Prostate gland (tissue), 2 donors: ENCODE data around the gene SLC39A6.

ENCODE experiments used
- CTCF ChIP-seq, 4 experiments: fragments of 200-600 bp in 2 of 4; fragments of 450-650 bp in 2 of 4; sonication (generic) in 2 of 4; IDR thresholded peaks; 1 replicate in 3 of 4; 2 replicates in 1 of 4; pipeline ENCODE4 v1.5.1; 2016 to 2019; ENCODE audit warnings: antibody characterized with exemption in 4 of 4, mild to moderate bottlenecking in 2 of 4, moderate library complexity in 2 of 4
- POLR2AphosphoS5 ChIP-seq: sonication (generic); formaldehyde crosslinking; IDR thresholded peaks from one replicate; pipeline ENCODE4 v1.6.1; 2017; ENCODE audit warnings: antibody characterized with exemption

GRCh38 chr18:36064027-36064808 lies 64.9 kb downstream of the SLC39A6 start:
- TF ChIP-seq POLR2AphosphoS5, result no peak
- TF ChIP-seq CTCF (IDR thresholded peaks at IDR 0.05), result no peak
